K562 (cell line): Measurements from ENCODE around the gene JUP. TPM values are rescaled to one million over a fixed set of nuclear protein-coding genes. Genes with fewer than 3 reads are reported as not detected.

Experiments used
- ATAC-seq: fragments of 200-7000 bp; cut with Tn5 transposase; 3 replicates; pipeline ENCODE4 v1.9.1; 2020; ENCODE audit warnings: moderate library complexity
- BruUV-seq: library from RNA; stranded (reverse); fragments of 400-500 nt; replicated peaks from 2 replicates; lab custom pipeline; 2021; lab: Mats Ljungman, UMichigan
- CTCF ChIA-PET: fragments of 300-600 bp; formaldehyde crosslinking; extraction: SDS; loops from one replicate; lab custom pipeline; 2021; ENCODE audit warnings: low intra/inter-chr PET ratio; lab: Yijun Ruan, JAX
- POLR2A ChIA-PET: fragments of 300-600, 350-650 bp; sonication (Branson Sonifier 250); formaldehyde crosslinking; extraction: SDS; loops from one replicate; lab custom pipeline; 2021; ENCODE audit warnings: antibody characterized with exemption, inconsistent platforms; lab: Yijun Ruan, JAX
- DNase-seq, 4 experiments: peaks; one replicate each; pipeline versions ENCODE4 v3.0.0 to v3.0.0-alpha.2; 2011 to 2018; ENCODE audit warnings: low spot score in 3 of 4, mixed read lengths in 3 of 4; ENCODE audit errors: extremely low read depth in 1 of 4
- FAIRE-seq: peaks from 2 replicates; lab custom pipeline; 2011; peaks lifted over from hg19 to GRCh38; lab: Jason Lieb, UNC
- H2AFZ ChIP-seq: 2 replicates; pipeline ENCODE4 v1.6.0; 2011; ENCODE audit warnings: low read depth, low read length, control low read depth, inconsistent platforms
- H3K27ac ChIP-seq: fragments of 200-600 bp; 3 replicates; pipeline ENCODE4 v1.8.0; 2011; ENCODE audit warnings: low read depth, mild to moderate bottlenecking, control low read depth, inconsistent platforms, low read length, moderate library complexity, mixed read lengths; ENCODE audit errors: extremely low read depth
- H3K27me3 ChIP-seq, 2 experiments: fragments of 300-600 bp in 1 of 2; 2 replicates in 1 of 2; 3 replicates in 1 of 2; pipeline versions ENCODE4 v1.6.0 to v1.8.0; 2011; ENCODE audit warnings: inconsistent platforms in 2 of 2, low read length in 2 of 2, mild to moderate bottlenecking in 1 of 2, mixed read lengths in 1 of 2, moderate library complexity in 1 of 2; ENCODE audit not compliant: control insufficient read depth in 2 of 2, insufficient read depth in 2 of 2
- H3K36me3 ChIP-seq: fragments of 300-600 bp; 3 replicates; pipeline ENCODE4 v1.8.0; 2011; ENCODE audit warnings: mild to moderate bottlenecking, low read length, inconsistent platforms; ENCODE audit not compliant: control insufficient read depth, insufficient read depth
- H3K4me1 ChIP-seq, 2 experiments: fragments of 200-600 bp in 1 of 2; replicated peaks in 1 of 2; 2 replicates in 1 of 2; 3 replicates in 1 of 2; pipeline versions ENCODE4 v1.5.1 to v1.8.0; 2011; ENCODE audit warnings: inconsistent platforms in 2 of 2, low read length in 2 of 2, mild to moderate bottlenecking in 1 of 2, mixed read lengths in 1 of 2, moderate library complexity in 1 of 2; ENCODE audit not compliant: control insufficient read depth in 2 of 2, insufficient read depth in 2 of 2
- H3K4me2 ChIP-seq: 2 replicates; pipeline ENCODE4 v1.6.1; 2011; ENCODE audit warnings: low read length, control low read depth, inconsistent platforms, mixed read lengths; ENCODE audit not compliant: insufficient read depth
- H3K4me3 ChIP-seq: fragments of 200-600 bp; sonication (generic), shearing (Covaris generic); 2 replicates; pipeline ENCODE4 v1.5.1; 2016; ENCODE audit warnings: control low read depth, inconsistent platforms
- H3K79me2 ChIP-seq: fragments of 200-600 bp; 3 replicates; pipeline ENCODE4 v1.8.0; 2011; ENCODE audit warnings: low read length, inconsistent platforms; ENCODE audit not compliant: control insufficient read depth, insufficient read depth
- H3K9ac ChIP-seq, 2 experiments: 2 replicates each; pipeline versions ENCODE4 v1.6.0 to v1.6.1; 2011; ENCODE audit warnings: low read depth in 2 of 2, low read length in 2 of 2, control low read depth in 1 of 2, inconsistent platforms in 1 of 2, mild to moderate bottlenecking in 1 of 2, mixed read lengths in 1 of 2; ENCODE audit not compliant: insufficient read depth in 1 of 2
- H3K9me1 ChIP-seq: one replicate; pipeline ENCODE4 v1.6.0; 2011; ENCODE audit warnings: inconsistent platforms, mild to moderate bottlenecking, low read length, moderate library complexity; ENCODE audit not compliant: control insufficient read depth, insufficient read depth
- H3K9me3 ChIP-seq: replicated peaks from 2 replicates; pipeline ENCODE4 v1.5.1; 2011; ENCODE audit warnings: low read depth, low read length, inconsistent platforms; ENCODE audit not compliant: control insufficient read depth, insufficient read depth
- H4K20me1 ChIP-seq: replicated peaks from 2 replicates; pipeline ENCODE4 v1.6.1; 2011; ENCODE audit warnings: low read length, inconsistent platforms, mixed read lengths; ENCODE audit not compliant: control insufficient read depth, insufficient read depth
- BCOR ChIP-seq: fragments of 450-650 bp; IDR thresholded peaks from 2 replicates; pipeline ENCODE4 v1.6.1; 2016
- BRD4 ChIP-seq: fragments of 200-600 bp; sonication (generic); IDR thresholded peaks from 2 replicates; pipeline ENCODE4 v1.6.1; 2017; ENCODE audit warnings: inconsistent platforms
- CHD2 ChIP-seq: IDR thresholded peaks from 2 replicates; pipeline ENCODE4 v1.6.1; 2011; ENCODE audit warnings: low read depth, low read length
- CREB1 ChIP-seq, 2 experiments: sonication (generic) in 1 of 2; formaldehyde crosslinking in 1 of 2; IDR thresholded peaks; 2 replicates each; pipeline versions ENCODE4 v1.6.1 to v1.8.0; 2012 to 2022; ENCODE audit warnings: inconsistent platforms in 1 of 2, mild to moderate bottlenecking in 1 of 2, missing genetic modification reagents in 1 of 2, moderate library complexity in 1 of 2
- ELF2 ChIP-seq: fragments of 250-450 bp; sonication (Bioruptor Pico); IDR thresholded peaks from 2 replicates; pipeline ENCODE4 v1.5.0; 2021; ENCODE audit warnings: mild to moderate bottlenecking
- EWSR1 ChIP-seq: fragments of 450-650 bp; IDR thresholded peaks from 2 replicates; pipeline ENCODE4 v1.6.1; 2018; ENCODE audit warnings: borderline replicate concordance, mild to moderate bottlenecking, low read depth, moderate library complexity; ENCODE audit not compliant: partially characterized antibody
- FOXM1 ChIP-seq, 2 experiments: fragments of 450-650 bp in 1 of 2; sonication (generic) in 1 of 2; formaldehyde crosslinking in 1 of 2; IDR thresholded peaks; 2 replicates each; pipeline versions ENCODE4 v1.6.1 to v1.9.0; 2017 to 2022; ENCODE audit warnings: low read depth in 2 of 2, mild to moderate bottlenecking in 2 of 2, missing genetic modification reagents in 1 of 2, moderate library complexity in 1 of 2
- KAT8 ChIP-seq: fragments of 450-650 bp; IDR thresholded peaks from 2 replicates; pipeline ENCODE4 v1.6.1; 2016; ENCODE audit warnings: low read depth, mild to moderate bottlenecking
- KLF10 ChIP-seq: fragments of 250-450 bp; sonication (Bioruptor Pico); IDR thresholded peaks from 2 replicates; pipeline ENCODE4 v1.6.1; 2021; ENCODE audit warnings: matching md5 sums
- RBFOX2 ChIP-seq: fragments of 200-400 bp; formaldehyde crosslinking; IDR thresholded peaks from 2 replicates; pipeline ENCODE4 v1.6.1; 2017; ENCODE audit warnings: low read depth, mild to moderate bottlenecking, low read length, moderate library complexity
- SIX5 ChIP-seq, 2 experiments: IDR thresholded peaks; 2 replicates each; pipeline ENCODE4 v1.6.1; 2011; ENCODE audit warnings: low read length in 2 of 2, borderline replicate concordance in 1 of 2, low read depth in 1 of 2, mild to moderate bottlenecking in 1 of 2, moderate library complexity in 1 of 2; ENCODE audit not compliant: insufficient read depth in 1 of 2
- SMAD1 ChIP-seq: fragments of 150-350 bp; IDR thresholded peaks from 2 replicates; pipeline ENCODE4 v1.6.1; 2014; ENCODE audit warnings: low read length, low read depth; ENCODE audit not compliant: partially characterized antibody
- SMARCA5 ChIP-seq: fragments of 450-650 bp; IDR thresholded peaks from 2 replicates; pipeline ENCODE4 v1.6.1; 2016
- ZNF197 ChIP-seq: fragments of 200-800 bp; sonication (Bioruptor generic); IDR thresholded peaks from 2 replicates; pipeline ENCODE4 v1.6.1; 2016; ENCODE audit warnings: low read depth, missing genetic modification characterization, missing compliant biosample characterization
- ZNF655 ChIP-seq: fragments of 250-450 bp; sonication (Bioruptor Pico); IDR thresholded peaks from 2 replicates; pipeline ENCODE4 v1.5.0; 2021
- ZNF699 ChIP-seq: fragments of 250-450 bp; sonication (Bioruptor Pico); IDR thresholded peaks from 2 replicates; pipeline ENCODE4 v1.8.0; 2021; ENCODE audit warnings: mild to moderate bottlenecking, moderate library complexity; ENCODE audit not compliant: insufficient replicate concordance
- WGBS: fragments of 100-300 bp; shearing (Covaris generic); methylation state at CpG from one replicate; pipeline ENCODE4 v1.1.6; 2016; ENCODE audit warnings: low coverage, mixed read lengths; ENCODE audit not compliant: insufficient coverage; ENCODE audit errors: missing lambda C conversion rate; 5-methylcytosine and 5-hydroxymethylcytosine counted together
- in situ Hi-C: fragments of 300-500 bp; cut with MboI; formaldehyde crosslinking; loops from 4 replicates; pipeline ENCODE4 v1.15.0; 2018; ENCODE audit warnings: inconsistent platforms, mixed read lengths
- intact Hi-C: fragments of 100-400 bp; cut with micrococcal nuclease; formaldehyde crosslinking; loops from 2 replicates; pipeline ENCODE4 v1.14.2; 2022
- polyA plus RNA-seq, 8 experiments: library from polyadenylated mRNA; depleted of rRNA in 4 of 8; stranded (reverse) in 5 of 8; unstranded in 3 of 8; fragments of >200 nt; fragmentation: Nextera tagmentation in 2 of 8; fragmentation: Illumina TruSeq in 1 of 8; extraction: Ambion mirVana in 2 of 8; extraction: Trizol in 1 of 8; gene quantifications; 2 replicates each; pipeline versions ENCODE4 v1.2.1 to v1.2.3, GENCODE V29; 2011 to 2014; ENCODE audit warnings: inconsistent platforms in 1 of 8, missing spikeins in 1 of 8
- total RNA-seq, 7 experiments: library from RNA; depleted of rRNA in 6 of 7; stranded (reverse); fragments of >200 nt in 6 of 7; fragmentation: Illumina TruSeq in 2 of 7; extraction: Trizol in 2 of 7; gene quantifications; 2 replicates each; pipeline versions ENCODE4 v1.2.1 to v1.2.3, GENCODE V29; 2011 to 2021; ENCODE audit warnings: low replicate concordance in 1 of 7

The JUP gene
- total and polyA plus RNA-seq, 9 of the 15 experiments (the other 6 are each of a cell fraction or from before 2014, with no cell fraction given), result 6.4 to 177 (median 31.2) TPM

- TF ChIP-seq SMAD1, result no peak
- TF ChIP-seq, all 486 proteins: peak for 0
These were observed 46.7 kb downstream of the JUP start (continued) for GRCh38 chr17:41739661-41740352.

DNA sequence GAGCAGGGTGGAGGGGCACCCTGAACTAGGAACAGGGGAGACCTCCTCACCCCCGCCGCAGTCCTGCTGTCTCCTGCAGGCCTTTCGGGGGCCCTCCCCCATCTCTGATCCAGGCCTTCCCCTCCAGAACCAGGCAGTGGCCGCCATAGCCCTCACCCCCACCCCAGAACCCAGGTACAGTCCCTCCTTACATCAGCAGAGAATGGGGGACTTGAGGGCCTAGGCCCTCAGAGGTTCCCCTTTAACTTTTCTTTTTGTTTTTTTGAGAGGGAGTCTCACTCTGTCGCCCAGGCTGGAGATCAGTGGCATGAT, 47.8 kb downstream of the JUP start:
- no TSS peak for BruUV-seq
- in situ Hi-C loops, result loop anchor here (5.0 to 25.0 kb wide), 4 partner anchors 64 to 374 kb away; partner anchors contain the start of genes DHX58, HSPB9 and KAT2A

More for the DNA sequence above, 47.8 kb downstream of the JUP start:
- H2AFZ ChIP-seq, result peak overlapping the region; percentile 99
- no peak for DNase-seq
- no peak overlapping the region for H3K4me2 ChIP-seq
- H3K4me3 ChIP-seq, result no peak overlapping the region
- no peaks in the 10 kb centered on the region for H3K36me3 ChIP-seq
- no peaks in the 10 kb centered on the region for H3K79me2 ChIP-seq
- no peak for TF ChIP-seq EWSR1
- TF ChIP-seq RBFOX2, result no peak
- no peak for TF ChIP-seq SIX5 (IDR thresholded peaks at IDR 0.05; ENCODE audit: borderline replicate concordance in 1 of 2, insufficient read depth in 1 of 2, low read depth in 1 of 2, low read length in 2 of 2)
- no peak for TF ChIP-seq BRD4
- no peak for TF ChIP-seq KAT8
- no peak for TF ChIP-seq BCOR
- TF ChIP-seq KLF10 (CRISPR knock-in tag), result no peak
- no peak for TF ChIP-seq ZNF699 (CRISPR knock-in tag)
- TF ChIP-seq SMARCA5, result no peak
- no peak for TF ChIP-seq ZNF197 (CRISPR knock-in tag)
- TF ChIP-seq FOXM1 (IDR thresholded peaks at IDR 0.05; ENCODE audit: low read depth), result no peak
- no peak for TF ChIP-seq FOXM1 (CRISPR knock-in tag; IDR thresholded peaks at IDR 0.05; ENCODE audit: low read depth)
- no peak for TF ChIP-seq CHD2
- no peak for TF ChIP-seq ELF2
- no peak for TF ChIP-seq CREB1 (IDR thresholded peaks at IDR 0.05)
- no peak for TF ChIP-seq CREB1 (CRISPR knock-in tag; IDR thresholded peaks at IDR 0.05)
- no peak for TF ChIP-seq ZNF655
- H3K27me3 ChIP-seq, result peaks cover 26 to 33% of the 10 kb centered on the region in 2 experiments
- peak; percentile 4; the same call in 1 of the 3 replicates for ATAC-seq
- no peaks in the 10 kb centered on the region for H3K9me1 ChIP-seq
- H4K20me1 ChIP-seq, result no peaks in the 10 kb centered on the region; the same call in 1 of the 2 replicates
- CTCF ChIA-PET, result interaction anchor here (0.7 to 3.3 kb wide), 4 partner anchors 62 to 221 kb away, joined by 3 to 48 read pairs (median 18); partner anchors contain the start of gene P3H4
- intact Hi-C loops, result loop anchor here (1.0 to 5.0 kb wide), 3 partner anchors 63 to 221 kb away; no protein-coding TSS in a partner anchor
- no peaks in the 10 kb centered on the region for H3K9me3 ChIP-seq
- no peak overlapping the region for H3K9ac ChIP-seq
- peaks cover 4 to 24% of the 10 kb centered on the region in 2 experiments; a peak in 4 of 5 replicates for H3K4me1 ChIP-seq
- POLR2A ChIA-PET, result interaction anchor here (0.7 kb wide), 1 partner anchor 59 kb away, joined by 3 read pairs; no protein-coding TSS in a partner anchor
- FAIRE-seq, result no peak
- no peak overlapping the region for H3K27ac ChIP-seq
- WGBS, result 100% methylated on average over 2 of the region's 5 CpGs
